Activated CD8-positive, alpha-beta T cell treated with anti-CD3 and anti-CD28 coated beads, Interleukin-2, amount 10 ng/mL, durations not matched to agents 7 days and 5 days (primary cell): ENCODE results near the gene KRTAP6-3. TPM values are rescaled to one million over a fixed set of nuclear protein-coding genes. Genes with fewer than 3 reads are reported as not detected.

Experiments
- ATAC-seq: fragments of 150-1000 bp; cut with Tn5 transposase; one replicate; pipeline ENCODE4 v1.10.0; 2021; ENCODE audit warnings: moderate library complexity
- CTCF ChIA-PET: fragments of 350-600 bp; sonication (Branson Sonifier 250); formaldehyde crosslinking; loops from one replicate; lab custom pipeline; 2021; ENCODE audit warnings: antibody characterized with exemption; lab: Charles Lee
- POLR2A ChIA-PET: fragments of 350-600 bp; sonication (Branson Sonifier 250); formaldehyde crosslinking; loops from one replicate; lab custom pipeline; 2021; ENCODE audit warnings: antibody characterized with exemption; lab: Charles Lee
- DNase-seq: peaks from one replicate; pipeline ENCODE4 v3.0.0-alpha.2; 2020
- H3K27ac Mint-ChIP-seq: one replicate; pipeline ENCODE4 v1.8.0; 2021; ENCODE audit warnings: mild to moderate bottlenecking, mixed read lengths
- H3K27me3 Mint-ChIP-seq: one replicate; pipeline ENCODE4 v1.8.0; 2021; ENCODE audit warnings: low read depth, mixed read lengths
- H3K36me3 Mint-ChIP-seq: one replicate; pipeline ENCODE4 v1.8.0; 2021; ENCODE audit warnings: low read depth, mixed read lengths
- H3K4me1 Mint-ChIP-seq: one replicate; pipeline ENCODE4 v1.8.0; 2021; ENCODE audit warnings: low read depth, mixed read lengths
- H3K4me3 Mint-ChIP-seq: one replicate; pipeline ENCODE4 v1.8.0; 2021; ENCODE audit warnings: mild to moderate bottlenecking, mixed read lengths
- H3K9me3 Mint-ChIP-seq: one replicate; pipeline ENCODE4 v1.8.0; 2022; ENCODE audit warnings: mixed read lengths; ENCODE audit not compliant: insufficient read depth
- total RNA-seq, 2 experiments: library from RNA; stranded (reverse); gene quantifications; one replicate each; pipeline ENCODE4 v1.2.3, GENCODE V29; 2021

KRTAP6-3 gene
- not detected for total RNA-seq

- Mint-ChIP-seq H3K27ac (no peak within 1 kb of the TSS), H3K27me3 (no peaks in the 10 kb centered on the region), H3K9me3 (no peaks in the 10 kb centered on the region), H3K4me1 (no peaks in the 10 kb centered on the region), H3K4me3 (no peak within 1 kb of the TSS), H3K36me3 (no peaks in the 10 kb centered on the region)
- CTCF ChIA-PET: no interaction called here
- ATAC-seq (no peak), DNase-seq (no peak)
- POLR2A ChIA-PET: no interaction called here
These were observed at the start of gene KRTAP6-3 for GRCh38 chr21:30592140-30592539. Gene KRTAP6-3, plus strand, starts transcription at chr21:30592440. Its CDS starts 6 bp downstream, at chr21:30592446.

- ATAC-seq: no peak
- ChIA-PET POLR2A (no interaction called here), CTCF (no interaction called here)
- Mint-ChIP-seq H3K4me3 (no peak overlapping the region), H3K36me3 (no peaks in the 10 kb centered on the region), H3K4me1 (no peaks in the 10 kb centered on the region), H3K27ac (no peak overlapping the region), H3K9me3 (peaks cover 6% of the 10 kb centered on the region), H3K27me3 (no peaks in the 10 kb centered on the region)
- no peak for DNase-seq
These were observed 39.5 kb upstream of the KRTAP6-3 start for GRCh38 chr21:30552782-30553181.

- Mint-ChIP-seq H3K4me3 (no peak overlapping the region), H3K9me3 (peaks cover 6% of the 10 kb centered on the region), H3K36me3 (no peaks in the 10 kb centered on the region), H3K27ac (no peak overlapping the region), H3K27me3 (no peaks in the 10 kb centered on the region), H3K4me1 (no peaks in the 10 kb centered on the region)
- no peak for DNase-seq
- CTCF ChIA-PET: no interaction called here
- no peak for ATAC-seq
- POLR2A ChIA-PET: no interaction called here
These were observed 37.1 kb upstream of the KRTAP6-3 start for GRCh38 chr21:30555095-30555494.

- no peaks in the 10 kb centered on the region for H3K36me3 Mint-ChIP-seq
- no peaks in the 10 kb centered on the region for H3K4me1 Mint-ChIP-seq
- H3K9me3 Mint-ChIP-seq: no peaks in the 10 kb centered on the region
- H3K27me3 Mint-ChIP-seq: no peaks in the 10 kb centered on the region
- H3K27ac Mint-ChIP-seq: no peak within 1 kb of the TSS
- ChIA-PET POLR2A (no interaction called here), CTCF (no interaction called here)
- no peak for ATAC-seq
- H3K4me3 Mint-ChIP-seq: no peak within 1 kb of the TSS
- DNase-seq: no peak
These were observed 30.9 kb upstream of the KRTAP6-3 start, which contains the start of gene KRTAP19-7 for GRCh38 chr21:30561264-30561895. Gene KRTAP19-7, minus strand, starts transcription at chr21:30561314. Its CDS starts 25 bp downstream, at chr21:30561289.

- Mint-ChIP-seq H3K9me3 (no peaks in the 10 kb centered on the region), H3K36me3 (no peaks in the 10 kb centered on the region), H3K27me3 (no peaks in the 10 kb centered on the region), H3K4me3 (no peak overlapping the region), H3K4me1 (no peaks in the 10 kb centered on the region), H3K27ac (no peak overlapping the region)
- ChIA-PET CTCF (no interaction called here), POLR2A (no interaction called here)
- DNase-seq: no peak
- ATAC-seq: no peak
These were observed 30.3 kb upstream of the KRTAP6-3 start for GRCh38 chr21:30561957-30562356.

GRCh38 chr21:30563072-30563471 is 29.2 kb upstream of the KRTAP6-3 start:
- POLR2A ChIA-PET: no interaction called here
- H3K27me3 Mint-ChIP-seq: no peaks in the 10 kb centered on the region
- H3K36me3 Mint-ChIP-seq: no peaks in the 10 kb centered on the region
- H3K27ac Mint-ChIP-seq: no peak overlapping the region
- DNase-seq (no peak), ATAC-seq (no peak)
- CTCF ChIA-PET: no interaction called here
- H3K9me3 Mint-ChIP-seq: no peaks in the 10 kb centered on the region
- H3K4me3 Mint-ChIP-seq: no peak overlapping the region
- H3K4me1 Mint-ChIP-seq: no peaks in the 10 kb centered on the region

- Mint-ChIP-seq H3K27me3 (no peaks in the 10 kb centered on the region), H3K4me3 (no peak overlapping the region), H3K4me1 (no peaks in the 10 kb centered on the region), H3K27ac (no peak overlapping the region), H3K9me3 (no peaks in the 10 kb centered on the region), H3K36me3 (no peaks in the 10 kb centered on the region)
- DNase-seq (no peak), ATAC-seq (no peak)
- POLR2A ChIA-PET: no interaction called here
- CTCF ChIA-PET: no interaction called here
These were observed 28.6 kb upstream of the KRTAP6-3 start for GRCh38 chr21:30563630-30564029.

GRCh38 chr21:30567617-30568016 is 24.6 kb upstream of the KRTAP6-3 start:
- Mint-ChIP-seq H3K27ac (no peak overlapping the region), H3K36me3 (no peaks in the 10 kb centered on the region), H3K9me3 (no peaks in the 10 kb centered on the region), H3K4me1 (no peaks in the 10 kb centered on the region), H3K4me3 (no peak overlapping the region), H3K27me3 (no peaks in the 10 kb centered on the region)
- no peak for DNase-seq
- ATAC-seq: no peak
- POLR2A ChIA-PET: no interaction called here
- CTCF ChIA-PET: no interaction called here

- H3K36me3 Mint-ChIP-seq: no peaks in the 10 kb centered on the region
- CTCF ChIA-PET: no interaction called here
- no peak for ATAC-seq
- POLR2A ChIA-PET: no interaction called here
- no peak for DNase-seq
- no peaks in the 10 kb centered on the region for H3K9me3 Mint-ChIP-seq
- H3K4me1 Mint-ChIP-seq: no peaks in the 10 kb centered on the region
- no peak overlapping the region for H3K4me3 Mint-ChIP-seq
- H3K27ac Mint-ChIP-seq: no peak overlapping the region
- H3K27me3 Mint-ChIP-seq: no peaks in the 10 kb centered on the region
These were observed 14.5 kb upstream of the KRTAP6-3 start for GRCh38 chr21:30577766-30578165.

GRCh38 chr21:30579346-30579745 is 12.9 kb upstream of the KRTAP6-3 start:
- ATAC-seq: no peak
- Mint-ChIP-seq H3K4me3 (no peak overlapping the region), H3K36me3 (no peaks in the 10 kb centered on the region), H3K4me1 (no peaks in the 10 kb centered on the region), H3K27ac (no peak overlapping the region), H3K9me3 (no peaks in the 10 kb centered on the region), H3K27me3 (no peaks in the 10 kb centered on the region)
- ChIA-PET CTCF (no interaction called here), POLR2A (no interaction called here)
- no peak for DNase-seq

GRCh38 chr21:30580132-30580531 is 12.1 kb upstream of the KRTAP6-3 start:
- POLR2A ChIA-PET: no interaction called here
- Mint-ChIP-seq H3K4me1 (no peaks in the 10 kb centered on the region), H3K4me3 (no peak overlapping the region), H3K9me3 (no peaks in the 10 kb centered on the region), H3K27ac (no peak overlapping the region), H3K27me3 (no peaks in the 10 kb centered on the region), H3K36me3 (no peaks in the 10 kb centered on the region)
- CTCF ChIA-PET: no interaction called here
- DNase-seq: no peak
- no peak for ATAC-seq

- ATAC-seq (no peak), DNase-seq (no peak)
- ChIA-PET CTCF (no interaction called here), POLR2A (no interaction called here)
- H3K4me1 Mint-ChIP-seq: no peaks in the 10 kb centered on the region
- no peaks in the 10 kb centered on the region for H3K9me3 Mint-ChIP-seq
- no peak overlapping the region for H3K27ac Mint-ChIP-seq
- H3K4me3 Mint-ChIP-seq: no peak overlapping the region
- H3K27me3 Mint-ChIP-seq: no peaks in the 10 kb centered on the region
- H3K36me3 Mint-ChIP-seq: no peaks in the 10 kb centered on the region
These were observed 9.4 kb upstream of the KRTAP6-3 start for GRCh38 chr21:30582870-30583269.

- H3K4me1 Mint-ChIP-seq: no peaks in the 10 kb centered on the region
- H3K27me3 Mint-ChIP-seq: no peaks in the 10 kb centered on the region
- CTCF ChIA-PET: no interaction called here
- H3K9me3 Mint-ChIP-seq: no peaks in the 10 kb centered on the region
- DNase-seq (no peak), ATAC-seq (no peak)
- POLR2A ChIA-PET: no interaction called here
- H3K4me3 Mint-ChIP-seq: no peak within 1 kb of the TSS
- no peaks in the 10 kb centered on the region for H3K36me3 Mint-ChIP-seq
- H3K27ac Mint-ChIP-seq: no peak within 1 kb of the TSS
These were observed 1.9 kb upstream of the KRTAP6-3 start, which contains the start of gene KRTAP22-2 for GRCh38 chr21:30590297-30590696. Gene KRTAP22-2, minus strand, starts transcription at chr21:30590397.
